CD8-positive, alpha-beta memory T cell (primary cell): Measurements from ENCODE around the gene PSG2. TPM values are rescaled to one million over a fixed set of nuclear protein-coding genes. Genes with fewer than 3 reads are reported as not detected.
"Not testable (repeated sequence)": the region's sequence is repeated elsewhere in the genome, so short reads cannot be mapped to it uniquely, and the experiment has no call there.

Experiments used
- CTCF ChIA-PET: fragments of 350-600 bp; sonication (Branson Sonifier 250); formaldehyde crosslinking; loops from one replicate; lab custom pipeline; 2021; ENCODE audit warnings: antibody characterized with exemption; lab: Charles Lee
- POLR2A ChIA-PET: fragments of 350-600 bp; sonication (Branson Sonifier 250); formaldehyde crosslinking; loops from one replicate; lab custom pipeline; 2021; ENCODE audit warnings: antibody characterized with exemption; lab: Charles Lee
- DNase-seq, 5 donors: peaks; one replicate each; pipeline versions ENCODE4 v3.0.0 to v3.0.0-alpha.2; 2020 to 2022; ENCODE audit warnings: mixed read lengths in 1 of 5
- H3K27ac ChIP-seq: one replicate; pipeline ENCODE4 v1.7.0; 2013; ENCODE audit warnings: low read depth, mild to moderate bottlenecking, low read length, moderate library complexity
- H3K27me3 ChIP-seq: 2 replicates; pipeline ENCODE4 v1.7.0; 2013; ENCODE audit warnings: low read length, mild to moderate bottlenecking; ENCODE audit not compliant: insufficient read depth, poor library complexity, severe bottlenecking
- H3K36me3 ChIP-seq: 2 replicates; pipeline ENCODE4 v1.7.0; 2013; ENCODE audit warnings: mild to moderate bottlenecking, low read length, moderate library complexity; ENCODE audit not compliant: insufficient read depth
- H3K4me1 ChIP-seq: 2 replicates; pipeline ENCODE4 v1.7.0; 2013; ENCODE audit warnings: mild to moderate bottlenecking, low read length, moderate library complexity; ENCODE audit not compliant: insufficient read depth
- H3K4me3 ChIP-seq: 2 replicates; pipeline ENCODE4 v1.7.0; 2013; ENCODE audit warnings: mild to moderate bottlenecking, low read length
- H3K9me3 ChIP-seq: 2 replicates; pipeline ENCODE4 v1.7.0; 2013; ENCODE audit warnings: mild to moderate bottlenecking, low read length
- H3K27ac Mint-ChIP-seq, 8 donors: one replicate each; pipeline ENCODE4 v1.8.0; 2020 to 2021; ENCODE audit warnings: mixed read lengths in 8 of 8, mild to moderate bottlenecking in 6 of 8, inconsistent platforms in 3 of 8, moderate library complexity in 3 of 8
- H3K27me3 Mint-ChIP-seq, 2 donors: one replicate each; pipeline ENCODE4 v1.8.0; 2020 to 2021; ENCODE audit warnings: mixed read lengths in 2 of 2, mild to moderate bottlenecking in 1 of 2, moderate library complexity in 1 of 2
- H3K36me3 Mint-ChIP-seq, 3 donors: one replicate each; pipeline ENCODE4 v1.8.0; 2020 to 2021; ENCODE audit warnings: mixed read lengths in 3 of 3, inconsistent platforms in 1 of 3, mild to moderate bottlenecking in 1 of 3
- H3K4me1 Mint-ChIP-seq, 3 donors: one replicate each; pipeline ENCODE4 v1.8.0; 2020 to 2021; ENCODE audit warnings: mixed read lengths in 3 of 3, inconsistent platforms in 1 of 3, mild to moderate bottlenecking in 1 of 3
- H3K4me3 Mint-ChIP-seq, 7 donors: one replicate each; pipeline ENCODE4 v1.8.0; 2020 to 2021; ENCODE audit warnings: mixed read lengths in 7 of 7, mild to moderate bottlenecking in 6 of 7, moderate library complexity in 4 of 7, inconsistent platforms in 2 of 7
- H3K9me3 Mint-ChIP-seq, 5 donors: one replicate each; pipeline ENCODE4 v1.8.0; 2020 to 2022; ENCODE audit warnings: mixed read lengths in 5 of 5, mild to moderate bottlenecking in 3 of 5, moderate library complexity in 2 of 5, inconsistent platforms in 1 of 5
- polyA plus RNA-seq: library from polyadenylated mRNA; unstranded; fragments of 300-500 nt; fragmentation: Illumina TruSeq; gene quantifications from one replicate; pipeline ENCODE4 v1.2.3, GENCODE V29; 2021
- total RNA-seq, 2 experiments: library from RNA; stranded (reverse); gene quantifications; one replicate each; pipeline ENCODE4 v1.2.3, GENCODE V29; 2021

The PSG2 gene
- total and polyA plus RNA-seq, 3 experiments from 2014 or later: not detected

- not testable (repeated sequence) for H3K27ac ChIP-seq
Measured at GRCh38 chr19:43098416-43098815, 15.9 kb upstream of the PSG2 start.

GRCh38 chr19:43087702-43088340 lies 5.3 kb upstream of the PSG2 start:
- H3K4me1 Mint-ChIP-seq: not testable (repeated sequence)

More at GRCh38 chr19:43098416-43098815, 15.9 kb upstream of the PSG2 start:
- DNase-seq, H3K36me3 ChIP-seq, H3K4me3 Mint-ChIP-seq, H3K27ac Mint-ChIP-seq, H3K36me3 Mint-ChIP-seq, H3K4me1 Mint-ChIP-seq, H3K27me3 ChIP-seq, POLR2A ChIA-PET, H3K4me1 ChIP-seq, CTCF ChIA-PET, H3K4me3 ChIP-seq, H3K9me3 ChIP-seq: not testable (repeated sequence)
- peaks cover 4 to 11% of the 10 kb centered on the region in 2 donors for H3K27me3 Mint-ChIP-seq
- H3K9me3 Mint-ChIP-seq: peaks cover 5 to 12% (median 11%) of the 10 kb centered on the region in 5 donors

GRCh38 chr19:43085796-43086530 lies 3.5 kb upstream of the PSG2 start:
- POLR2A ChIA-PET, H3K27ac Mint-ChIP-seq, H3K36me3 Mint-ChIP-seq, H3K4me3 Mint-ChIP-seq, H3K4me3 ChIP-seq, DNase-seq, H3K27ac ChIP-seq, H3K36me3 ChIP-seq, CTCF ChIA-PET, H3K9me3 Mint-ChIP-seq, H3K4me1 ChIP-seq, H3K4me1 Mint-ChIP-seq, H3K9me3 ChIP-seq, H3K27me3 ChIP-seq: not testable (repeated sequence)
- H3K27me3 Mint-ChIP-seq: peaks cover 10 to 18% of the 10 kb centered on the region in 2 donors

More at GRCh38 chr19:43087702-43088340, 5.3 kb upstream of the PSG2 start:
- H3K36me3 ChIP-seq, H3K36me3 Mint-ChIP-seq, H3K9me3 ChIP-seq, H3K27me3 ChIP-seq, H3K4me3 Mint-ChIP-seq, H3K27ac ChIP-seq, CTCF ChIA-PET, H3K4me1 ChIP-seq, DNase-seq, H3K9me3 Mint-ChIP-seq, H3K27ac Mint-ChIP-seq, H3K4me3 ChIP-seq, POLR2A ChIA-PET: not testable (repeated sequence)
- H3K27me3 Mint-ChIP-seq: peaks cover 16 to 33% of the 10 kb centered on the region in 2 donors

- H3K36me3 ChIP-seq, H3K9me3 Mint-ChIP-seq, H3K4me3 ChIP-seq, H3K4me1 ChIP-seq, H3K4me1 Mint-ChIP-seq, POLR2A ChIA-PET, H3K9me3 ChIP-seq, CTCF ChIA-PET, H3K27me3 ChIP-seq, H3K27ac ChIP-seq, H3K4me3 Mint-ChIP-seq, H3K36me3 Mint-ChIP-seq: not testable (repeated sequence)
- Mint-ChIP-seq H3K27me3 (peaks cover 9 to 17% of the 10 kb centered on the region in 2 donors), H3K27ac (peak overlapping the region in 1 of 8 donors; percentile 82)
- peak in 1 of 5 donors; percentile 1 for DNase-seq
Measured at GRCh38 chr19:43084196-43084832, 1.8 kb upstream of the PSG2 start.

- H3K36me3 Mint-ChIP-seq, DNase-seq, H3K4me1 ChIP-seq, H3K27ac ChIP-seq, H3K4me3 ChIP-seq, CTCF ChIA-PET, H3K4me1 Mint-ChIP-seq, H3K9me3 ChIP-seq, POLR2A ChIA-PET, H3K9me3 Mint-ChIP-seq, H3K36me3 ChIP-seq, H3K27me3 ChIP-seq, H3K27ac Mint-ChIP-seq, H3K4me3 Mint-ChIP-seq: not testable (repeated sequence)
- peaks cover 10 to 11% of the 10 kb centered on the region in 2 donors for H3K27me3 Mint-ChIP-seq
Measured at GRCh38 chr19:43083721-43084120, 1.2 kb upstream of the PSG2 start.

GRCh38 chr19:43078311-43078710 lies 4.2 kb downstream of the PSG2 start:
- CTCF ChIA-PET: no interaction called here
- Histone ChIP-seq H3K27me3 (no peaks in the 10 kb centered on the region), H3K36me3 (no peaks in the 10 kb centered on the region), H3K4me1 (no peaks in the 10 kb centered on the region), H3K4me3 (no peak overlapping the region), H3K27ac (no peak overlapping the region), H3K9me3 (no peaks in the 10 kb centered on the region)
- no peaks in the 10 kb centered on the region for H3K4me1 Mint-ChIP-seq
- POLR2A ChIA-PET: no interaction called here
- peaks cover 0 to 5% of the 10 kb centered on the region in 2 donors for H3K27me3 Mint-ChIP-seq
- no peak for DNase-seq
- no peaks in the 10 kb centered on the region for H3K9me3 Mint-ChIP-seq
- peak overlapping the region in 1 of 7 donors; percentile 20 for H3K4me3 Mint-ChIP-seq
- H3K27ac Mint-ChIP-seq: no peak overlapping the region
- no peaks in the 10 kb centered on the region for H3K36me3 Mint-ChIP-seq

- H3K4me1 Mint-ChIP-seq, POLR2A ChIA-PET, CTCF ChIA-PET, H3K36me3 ChIP-seq, H3K36me3 Mint-ChIP-seq, H3K4me3 ChIP-seq, H3K27me3 Mint-ChIP-seq, H3K27ac ChIP-seq, H3K27ac Mint-ChIP-seq, DNase-seq, H3K4me3 Mint-ChIP-seq, H3K27me3 ChIP-seq, H3K9me3 Mint-ChIP-seq, H3K9me3 ChIP-seq, H3K4me1 ChIP-seq: not testable (repeated sequence)
Measured at GRCh38 chr19:43077881-43078280, 4.6 kb downstream of the PSG2 start.

GRCh38 chr19:43062418-43062817 lies 20.1 kb downstream of the PSG2 start:
- POLR2A ChIA-PET, H3K27me3 ChIP-seq, H3K4me1 ChIP-seq, H3K36me3 Mint-ChIP-seq, H3K9me3 Mint-ChIP-seq, H3K27ac Mint-ChIP-seq, H3K4me1 Mint-ChIP-seq, CTCF ChIA-PET, H3K4me3 Mint-ChIP-seq, DNase-seq, H3K36me3 ChIP-seq, H3K4me3 ChIP-seq, H3K9me3 ChIP-seq, H3K27ac ChIP-seq: not testable (repeated sequence)
- peaks cover 13 to 29% of the 10 kb centered on the region in 2 donors for H3K27me3 Mint-ChIP-seq
